ENCODE results near the gene SUMO1. TPM values are rescaled to one million over a fixed set of nuclear protein-coding genes. Genes with fewer than 3 reads are reported as not detected.

The SUMO1 gene
- total and polyA plus RNA-seq, 2 of the 8 experiments (the other 6 are each of a cell fraction or from before 2014, with no cell fraction given) = 108 to 238 TPM

DNA sequence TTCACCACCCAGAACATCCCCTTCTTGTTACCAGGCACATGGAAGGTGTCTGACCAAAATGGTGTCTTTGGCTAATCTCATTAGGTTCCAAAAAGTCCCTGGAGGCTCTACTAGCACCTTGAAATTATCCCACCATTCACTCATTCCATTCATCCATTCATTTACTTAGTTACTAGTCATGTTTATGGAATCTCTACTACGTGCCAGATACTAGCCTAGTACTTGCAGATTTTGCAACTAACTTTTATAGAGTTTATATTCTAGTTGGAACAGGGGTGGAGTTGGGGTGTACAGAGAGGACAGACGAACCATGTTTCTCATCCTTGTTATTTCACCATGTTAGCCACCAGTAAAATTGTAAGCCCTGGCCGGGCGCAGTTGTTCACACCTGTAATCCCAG lies 23.1 kb upstream of the SUMO1 start:
- no peaks in the 10 kb centered on the region for H3K27me3 ChIP-seq (replicated peaks in 1 of 4; ENCODE audit: control insufficient read depth in 3 of 4, extremely low read depth in 1 of 4, insufficient read depth in 3 of 4, low read length in 3 of 4)
- H3K79me2 ChIP-seq (ENCODE audit: control insufficient read depth in 1 of 2, insufficient read depth in 2 of 2, low read length in 2 of 2) = peaks cover 9 to 11% of the 10 kb centered on the region in 2 experiments
- H2AK5ac ChIP-seq (ENCODE audit: low read depth, low read length) = no peak overlapping the region
- H3K9me3 ChIP-seq (ENCODE audit: insufficient read depth in 2 of 2, low read depth in 1 of 2, low read length in 1 of 2) = no peaks in the 10 kb centered on the region
- no peak overlapping the region for H2BK15ac ChIP-seq (ENCODE audit: low read length)
- H3K4me2 ChIP-seq (ENCODE audit: insufficient read depth in 1 of 2, low read depth in 2 of 2, low read length in 2 of 2) = no peak overlapping the region
- H3K23ac ChIP-seq (ENCODE audit: insufficient read length) = no peak overlapping the region
- no peak for TF ChIP-seq HDAC6 (IDR thresholded peaks at IDR 0.05; ENCODE audit: low read depth, low read length)
- no peak for TF ChIP-seq RAD21 (IDR thresholded peaks at IDR 0.05 in 1 of 2, conservative IDR thresholded peaks at IDR 0.05 in 1 of 2; ENCODE audit: low read depth in 2 of 2, low read length in 2 of 2)
- no peak for TF ChIP-seq KDM4A (IDR thresholded peaks at IDR 0.05; ENCODE audit: low read depth, low read length, severe bottlenecking)
- TF ChIP-seq SUZ12 (IDR thresholded peaks at IDR 0.05; ENCODE audit: low read length) = no peak
- TF ChIP-seq, protein P1, sequence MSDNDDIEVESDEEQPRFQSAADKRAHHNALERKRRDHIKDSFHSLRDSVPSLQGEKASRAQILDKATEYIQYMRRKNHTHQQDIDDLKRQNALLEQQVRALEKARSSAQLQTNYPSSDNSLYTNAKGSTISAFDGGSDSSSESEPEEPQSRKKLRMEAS (IDR thresholded peaks at IDR 0.05) = no peak
- TF ChIP-seq TBP (IDR thresholded peaks at IDR 0.05; ENCODE audit: low read depth, low read length) = no peak
- no peak for TF ChIP-seq CTCF (IDR thresholded peaks at IDR 0.05; ENCODE audit: control extremely low read depth in 1 of 3, insufficient read depth in 1 of 3, low read depth in 1 of 3, low read length in 3 of 3)
- no peak for TF ChIP-seq BRCA1 (IDR thresholded peaks at IDR 0.05; ENCODE audit: low read depth, low read length)
- no peak for TF ChIP-seq SIN3A (conservative IDR thresholded peaks at IDR 0.05 in 1 of 2, IDR thresholded peaks at IDR 0.05 in 1 of 2; ENCODE audit: low read depth in 1 of 2, low read length in 2 of 2)
- TF ChIP-seq SRF (IDR thresholded peaks at IDR 0.05; ENCODE audit: low read depth, low read length) = no peak
- TF ChIP-seq CREB1 (IDR thresholded peaks at IDR 0.05) = no peak
- no peak overlapping the region for H3K56ac ChIP-seq (replicated peaks; ENCODE audit: insufficient read length, low read depth, low read length)
- no peak overlapping the region for H2BK120ac ChIP-seq (replicated peaks; ENCODE audit: low read depth, low read length)
- FAIRE-seq = no peak
- H3K79me1 ChIP-seq (ENCODE audit: low read depth, low read length) = 0 out of 2 replicates have a peak, but pooled peaks cover 2% of the 10 kb centered on the region
- no peaks in the 10 kb centered on the region for H3K4me1 ChIP-seq (replicated peaks in 1 of 4; ENCODE audit: control insufficient read depth in 3 of 4, insufficient read depth in 4 of 4, low read length in 3 of 4)
- ChIA-PET CTCF (ENCODE audit: partially characterized antibody) (no interaction called here), POLR2A (ENCODE audit: partially characterized antibody) (interaction anchor here (1.3 to 1.9 kb wide), 2 partner anchors 8 to 11 kb away, joined by 3 to 5 read pairs; no protein-coding TSS in a partner anchor)
- no peak overlapping the region for H2AFZ ChIP-seq (ENCODE audit: low read length)
- 77% methylated on average over 4 of the region's 4 CpGs; no CpG with 5 or more reads in 1 of the 2 experiments for WGBS, 2 experiments (ENCODE audit: extremely low coverage in 1 of 2, insufficient coverage in 1 of 2, insufficient read length in 1 of 2, insufficient replicate concordance in 2 of 2, low coverage in 1 of 2, low lambda C conversion rate in 2 of 2, missing lambda C conversion rate in 1 of 2)
- DNase-seq (ENCODE audit: low read depth in 1 of 2, low spot score in 2 of 2) = no peak
- H3K4me3 ChIP-seq (ENCODE audit: extremely low read depth in 1 of 4, insufficient read depth in 2 of 4, low read depth in 3 of 4, low read length in 4 of 4) = no peak overlapping the region
- no peak overlapping the region for H3K18ac ChIP-seq (ENCODE audit: extremely low read depth, low read length)
- H3K23me2 ChIP-seq (ENCODE audit: low read depth, low read length) = no peaks in the 10 kb centered on the region
- H3K9ac ChIP-seq (replicated peaks in 1 of 4; ENCODE audit: extremely low read depth in 1 of 4, low read depth in 3 of 4, low read length in 3 of 4) = no peak overlapping the region
- no peak overlapping the region for H3K4ac ChIP-seq (replicated peaks; ENCODE audit: insufficient read length, low read depth, low read length)
- H4K20me1 ChIP-seq (replicated peaks in 1 of 2; ENCODE audit: control insufficient read depth in 1 of 2, insufficient read depth in 2 of 2, low read length in 2 of 2) = peaks cover 0 to 1% of the 10 kb centered on the region in 2 experiments
- no peak overlapping the region for H3K14ac ChIP-seq (ENCODE audit: insufficient read length)
- no peak overlapping the region for H2BK5ac ChIP-seq (ENCODE audit: low read depth, low read length)
- no peak overlapping the region for H2BK12ac ChIP-seq (ENCODE audit: low read depth, low read length)
- no peaks in the 10 kb centered on the region for H3K36me3 ChIP-seq (ENCODE audit: control insufficient read depth in 2 of 4, insufficient read depth in 4 of 4, low read length in 3 of 4)
- H4K8ac ChIP-seq (ENCODE audit: extremely low read depth, insufficient read depth, low read length) = no peak overlapping the region
- H3K27ac ChIP-seq (ENCODE audit: low read depth, low read length) = no peak overlapping the region
- H2BK20ac ChIP-seq (ENCODE audit: low read length) = no peak overlapping the region
- H4K91ac ChIP-seq (replicated peaks; ENCODE audit: insufficient read length, low read length) = no peak overlapping the region
- H4K5ac ChIP-seq (ENCODE audit: insufficient read length, low read depth, low read length) = no peak overlapping the region
